ENCODE measurements around the gene HDAC4.
A peak's percentile ranks its signal among the peaks of the same experiment; 100 is the strongest.
"Not testable (repeated sequence)": the region's sequence is repeated elsewhere in the genome, so short reads cannot be mapped to it uniquely, and the experiment has no call there.

The HDAC4 gene

DNA sequence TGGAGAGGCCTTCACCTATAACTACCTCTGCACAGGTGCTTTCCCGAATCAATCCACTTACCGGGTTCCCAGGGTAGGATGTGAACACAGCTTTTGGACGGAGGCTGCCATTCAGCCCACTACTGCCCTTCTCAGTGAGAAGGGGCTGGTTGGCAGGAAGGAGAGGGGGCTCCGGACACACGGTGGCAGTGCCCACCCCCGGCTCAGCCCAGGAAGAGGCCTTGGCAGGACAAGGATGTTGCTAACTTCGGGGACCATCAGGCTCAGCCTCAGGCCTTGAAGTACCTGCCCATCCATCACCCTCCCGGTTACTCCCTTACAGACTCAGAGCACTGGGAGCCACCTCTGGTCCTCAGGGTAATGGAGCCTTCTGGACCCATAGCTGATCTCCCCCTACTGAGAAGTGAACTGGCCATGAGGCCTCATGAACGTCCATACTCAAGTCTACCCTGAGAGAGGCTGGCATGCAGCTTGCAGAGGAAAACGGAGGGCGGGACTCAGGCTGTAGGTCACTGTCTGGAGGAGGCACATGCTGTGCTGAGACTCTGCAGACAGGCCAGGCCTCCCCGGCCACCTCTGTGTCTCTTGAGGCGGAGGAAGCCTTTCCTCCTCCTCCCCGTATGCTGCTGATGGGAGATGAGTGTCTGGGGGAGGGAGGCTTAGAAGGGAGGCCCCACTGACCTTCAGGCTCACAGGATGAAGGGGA, 361.9 kb downstream of the HDAC4 start:
- DNase-seq = no peak

DNA sequence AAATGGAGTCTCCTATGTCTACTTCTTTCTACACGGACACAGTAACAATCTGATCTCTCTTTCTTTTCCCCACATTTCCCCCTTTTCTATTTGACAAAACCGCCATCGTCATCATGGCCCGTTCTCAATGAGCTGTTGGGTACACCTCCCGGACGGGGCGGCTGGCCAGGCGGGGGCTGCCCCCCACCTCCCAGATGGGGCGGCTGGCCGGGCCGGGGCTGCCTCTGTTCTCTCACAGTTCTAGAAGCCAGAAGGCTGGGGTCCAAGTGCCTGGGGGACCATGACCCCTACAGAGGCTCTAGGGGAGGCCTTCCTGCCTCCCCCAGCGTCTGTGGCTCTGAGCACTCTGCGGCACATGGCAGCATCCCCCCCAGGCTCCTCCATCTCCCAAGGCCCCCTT, 362.5 kb downstream of the HDAC4 start:
- DNase-seq = not testable (repeated sequence)

DNA sequence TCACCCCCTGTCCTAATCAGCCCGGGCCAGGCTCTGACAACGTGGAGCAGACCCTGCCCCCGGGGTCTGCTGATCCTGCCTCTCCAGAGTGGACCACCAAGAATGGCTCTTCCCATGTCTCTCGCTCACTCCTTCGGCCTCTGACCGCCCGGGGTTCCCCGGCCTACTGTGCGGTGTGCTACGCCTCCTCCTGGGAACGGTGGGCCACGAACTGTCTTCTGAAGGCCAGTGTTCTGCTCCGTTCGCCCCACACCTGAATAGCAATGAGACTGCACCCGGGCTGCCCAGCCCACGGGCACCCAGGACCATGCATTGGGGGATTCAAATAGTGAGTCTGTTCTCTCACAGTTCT, 363.3 kb downstream of the HDAC4 start:
- no peak for DNase-seq

DNA sequence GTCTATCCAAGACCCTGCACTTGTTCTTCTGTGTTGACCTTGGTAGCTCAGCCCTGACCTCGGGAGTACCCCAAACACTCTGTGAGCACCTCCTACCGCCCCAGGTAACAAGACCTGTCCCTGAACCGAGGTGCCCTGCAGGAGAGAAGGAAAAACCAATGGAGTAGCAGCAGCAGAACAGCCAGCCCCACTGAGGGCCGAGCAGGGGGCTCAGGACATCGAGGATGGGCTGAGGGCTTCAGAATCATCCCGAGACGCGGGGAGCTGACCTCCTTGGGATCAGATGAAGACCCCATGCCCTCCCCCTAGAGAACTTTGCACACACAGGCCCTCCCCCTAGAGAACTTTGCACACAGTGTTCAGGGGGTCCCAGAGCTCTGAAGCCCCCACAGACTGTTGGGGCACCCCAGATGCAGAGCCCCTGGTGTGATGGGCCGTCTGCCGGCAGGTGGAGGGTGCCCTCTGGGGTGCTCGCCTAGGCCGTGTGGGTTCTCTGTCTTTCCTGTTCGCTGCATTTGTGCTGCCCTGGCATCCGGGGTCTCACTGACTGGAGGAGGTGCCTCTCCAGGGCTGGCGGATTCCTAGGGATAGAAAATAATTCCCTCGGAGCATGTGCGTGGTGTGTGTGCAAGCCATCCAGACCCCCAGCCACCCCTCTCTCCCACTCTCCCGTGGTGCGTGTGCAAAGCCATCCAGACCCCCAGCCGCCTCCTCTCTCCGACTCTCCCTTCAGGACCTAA, 363.8 kb downstream of the HDAC4 start:
- no peak for DNase-seq

DNA sequence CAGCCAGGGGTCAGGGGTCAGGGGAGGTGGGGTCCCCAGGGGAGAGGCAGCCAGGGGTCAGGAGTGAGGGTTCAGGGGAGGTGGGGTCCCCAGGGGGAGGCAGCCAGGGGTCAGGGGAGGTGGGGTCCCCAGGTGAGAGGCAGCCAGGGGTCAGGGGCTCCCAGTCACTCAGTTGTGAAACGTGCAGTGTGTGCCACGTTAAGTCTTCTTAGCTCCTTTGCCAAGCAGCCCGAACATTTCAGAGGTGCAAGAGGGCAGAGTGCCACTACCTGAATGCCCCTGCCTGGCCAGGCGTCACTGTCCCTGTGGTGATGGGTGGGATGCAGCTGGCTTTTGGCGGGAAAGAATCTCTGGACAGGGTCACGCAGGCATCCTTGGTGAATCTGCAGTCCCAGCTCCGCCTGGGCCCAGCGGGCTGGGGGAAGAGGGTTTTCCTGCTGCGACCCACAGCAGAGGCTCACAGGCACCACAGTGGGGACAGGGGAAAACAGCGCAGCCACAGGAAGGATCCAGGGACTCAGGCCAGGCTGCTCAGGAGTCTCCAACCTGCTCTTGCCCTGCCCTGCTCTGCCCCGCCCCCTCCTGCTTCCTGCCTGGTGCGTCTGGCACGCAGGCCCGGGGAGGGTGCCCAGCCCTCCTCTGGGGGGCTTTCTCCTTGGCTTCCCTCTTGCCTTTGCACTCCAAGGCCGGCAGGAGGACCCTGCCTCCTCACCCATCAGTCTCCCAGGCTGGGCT, 364.7 kb downstream of the HDAC4 start:
- no peak for DNase-seq

DNA sequence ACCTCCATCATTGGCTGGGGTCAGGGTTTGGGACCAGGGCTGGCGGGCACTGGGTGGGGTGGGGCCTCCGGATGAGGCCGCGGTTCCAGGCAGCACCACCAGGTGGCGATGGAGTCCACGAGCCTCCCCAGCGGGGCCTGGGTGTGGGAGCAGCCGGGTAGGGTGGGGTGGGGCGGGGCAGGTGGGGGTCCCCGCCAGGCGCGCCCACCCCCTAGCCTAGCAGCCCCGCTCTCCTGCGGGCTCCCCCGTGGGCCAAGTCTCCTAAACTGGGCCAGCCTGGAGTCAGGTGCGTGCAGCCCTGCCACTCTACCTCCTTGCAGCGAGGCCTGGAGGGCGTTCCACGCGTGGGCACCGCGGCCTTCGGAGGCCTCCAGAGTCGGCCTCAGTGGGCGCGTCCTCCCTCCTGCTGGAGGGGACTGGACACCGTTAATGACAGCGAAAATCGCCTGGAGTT, 365.4 kb downstream of the HDAC4 start:
- DNase-seq = no peak

DNA sequence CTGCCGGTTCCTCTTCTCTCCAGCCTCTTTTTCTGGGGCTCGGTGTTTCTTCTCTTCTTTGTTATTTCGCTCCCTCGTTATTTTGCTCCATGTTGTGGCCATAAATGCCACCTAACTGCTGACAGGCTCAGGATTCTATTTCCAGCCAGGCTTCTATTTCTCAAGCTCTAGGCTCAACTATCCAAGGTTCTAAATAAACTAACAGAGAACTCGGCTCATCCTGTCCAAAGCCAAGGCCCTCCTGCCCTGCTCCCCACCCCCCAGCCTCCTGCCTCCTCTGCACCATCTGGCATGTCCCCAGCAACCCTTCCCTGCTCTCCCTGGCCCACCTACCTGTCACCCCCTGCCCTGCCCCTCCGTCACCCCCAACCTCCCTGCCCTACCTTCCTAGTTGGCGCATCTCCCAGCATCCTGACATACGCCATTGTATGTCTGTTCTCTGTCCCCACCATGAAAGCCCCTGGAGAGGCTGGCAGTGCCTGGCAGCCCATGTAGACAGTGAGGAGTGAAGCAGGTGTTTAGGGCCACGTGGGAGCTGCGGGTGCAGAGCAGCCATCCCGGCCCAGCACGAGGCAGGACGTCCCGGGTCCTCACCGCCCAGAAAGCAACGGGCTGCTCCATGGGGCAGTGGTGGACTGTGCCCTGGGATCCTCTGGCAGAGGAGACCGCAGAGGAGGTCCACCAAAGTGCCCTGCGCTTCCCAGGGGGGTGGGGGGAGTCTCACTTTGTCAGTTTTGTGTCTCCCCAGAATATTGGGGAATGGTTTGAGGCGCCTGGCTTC, 366.1 kb downstream of the HDAC4 start:
- DNase-seq = no peak

DNA sequence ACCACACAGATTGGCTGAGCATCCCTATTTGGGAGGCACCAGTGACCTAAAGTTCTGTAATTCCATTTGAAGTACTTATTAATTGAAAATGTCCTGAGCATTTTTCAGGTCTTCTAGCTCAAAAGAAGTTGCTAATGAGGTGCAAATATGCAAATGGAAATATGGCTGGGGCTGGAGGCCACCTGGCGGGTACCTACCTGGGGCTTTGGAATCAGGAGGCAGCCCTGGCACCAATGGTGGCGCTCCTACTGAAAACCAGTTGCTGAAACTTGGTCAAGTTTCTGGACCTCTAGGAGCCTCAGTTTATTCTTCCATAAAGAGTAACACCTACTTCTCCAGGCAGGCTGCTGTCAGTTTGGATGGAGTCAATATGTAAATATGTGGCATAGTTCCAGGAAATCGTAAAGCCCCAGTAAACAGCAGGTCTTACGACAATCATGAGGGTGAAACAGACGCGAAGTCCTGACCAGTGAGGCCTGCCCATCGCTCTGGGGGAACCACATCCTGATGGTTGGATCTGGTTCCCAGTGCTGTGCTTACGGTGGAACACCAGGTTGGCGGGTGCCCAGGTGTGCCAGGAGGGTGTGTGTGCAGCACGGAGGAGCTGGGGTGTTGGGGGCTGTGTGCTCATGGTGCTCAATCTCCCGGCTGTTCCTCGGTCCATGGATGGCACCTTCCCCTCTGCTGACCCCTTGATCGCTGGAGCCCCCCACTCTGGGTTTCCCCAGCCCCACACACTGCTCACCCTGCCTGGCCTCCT, 366.8 kb downstream of the HDAC4 start:
- DNase-seq = no peak

DNA sequence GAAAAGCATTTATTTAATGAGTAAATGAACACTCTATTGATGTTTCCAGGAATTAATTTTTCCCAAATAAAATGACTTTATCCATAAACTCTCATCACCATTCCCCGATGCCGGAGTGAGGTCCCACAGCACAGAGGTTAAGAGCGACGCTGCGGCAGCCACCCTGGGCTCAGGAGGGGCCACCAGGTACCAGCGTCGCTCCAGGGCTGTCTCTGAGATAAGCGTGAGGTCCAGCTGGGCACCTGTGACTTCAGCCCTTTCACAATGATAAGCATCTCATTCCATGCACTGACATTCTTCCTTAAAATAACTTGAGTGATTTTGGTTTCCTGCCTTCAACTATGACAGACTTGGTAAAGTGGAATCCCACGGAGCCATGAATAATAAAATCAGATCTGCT, 370.9 kb downstream of the HDAC4 start:
- no peak for DNase-seq

DNA sequence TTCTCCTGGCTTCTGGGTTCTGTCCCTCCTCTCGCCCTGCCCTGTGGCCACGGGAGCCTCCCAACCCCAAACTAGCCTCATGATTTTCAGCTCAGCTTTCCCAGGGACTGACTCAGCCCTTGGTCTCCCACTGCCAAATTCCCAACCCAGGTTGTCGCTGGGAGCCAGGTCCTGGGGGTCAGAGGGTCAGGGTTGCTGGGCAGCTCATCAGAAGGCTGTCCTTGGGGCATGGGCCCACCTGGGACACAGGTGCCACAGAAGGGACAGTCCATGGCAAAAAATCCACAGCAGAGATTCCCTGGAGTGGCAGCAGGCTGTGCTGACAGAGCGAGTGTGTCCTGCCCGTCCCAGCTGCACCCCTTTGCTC, 372.6 kb downstream of the HDAC4 start:
- DNase-seq = no peak

DNA sequence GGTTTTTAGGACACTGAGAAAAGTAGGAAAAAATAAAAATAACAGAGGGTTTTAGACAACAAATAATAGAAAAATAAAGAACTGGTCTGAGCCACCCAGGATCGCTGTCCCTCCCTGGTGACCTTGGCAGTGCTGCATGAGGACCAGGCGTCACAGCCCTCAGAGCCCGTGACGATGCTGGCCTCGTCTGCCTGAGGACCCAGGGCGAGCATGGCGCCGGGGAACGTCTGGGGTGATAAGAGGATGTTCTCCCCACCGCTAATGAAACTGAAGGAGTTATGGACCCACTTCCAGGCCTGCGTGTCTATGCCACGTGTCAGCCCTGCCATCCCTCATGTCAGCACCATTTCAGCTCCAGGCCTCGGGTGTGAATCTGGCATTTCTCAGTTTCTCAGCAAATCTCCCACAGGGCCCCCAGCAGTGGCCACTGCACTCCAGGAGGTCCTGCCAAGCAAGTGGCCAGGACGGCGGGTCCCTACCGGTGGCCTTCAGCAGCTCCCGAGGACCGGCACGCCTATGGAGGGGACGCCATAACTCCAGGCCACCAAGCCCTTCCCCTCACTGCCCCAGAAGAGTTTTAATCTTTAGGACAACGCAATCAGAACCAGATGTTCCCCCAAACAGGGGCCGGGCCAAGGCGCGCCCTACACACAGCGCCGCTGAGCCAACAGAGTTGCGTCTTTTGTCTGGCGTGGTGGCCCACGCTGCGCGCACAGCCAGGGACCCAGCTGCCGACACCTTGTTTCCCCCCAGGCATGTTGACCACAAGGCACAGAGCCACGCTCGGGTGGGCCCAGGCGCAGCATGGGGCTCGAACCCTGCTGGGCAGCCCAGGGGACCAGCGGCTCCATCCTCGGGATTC, 373.2 kb downstream of the HDAC4 start:
- DNase-seq = no peak

DNA sequence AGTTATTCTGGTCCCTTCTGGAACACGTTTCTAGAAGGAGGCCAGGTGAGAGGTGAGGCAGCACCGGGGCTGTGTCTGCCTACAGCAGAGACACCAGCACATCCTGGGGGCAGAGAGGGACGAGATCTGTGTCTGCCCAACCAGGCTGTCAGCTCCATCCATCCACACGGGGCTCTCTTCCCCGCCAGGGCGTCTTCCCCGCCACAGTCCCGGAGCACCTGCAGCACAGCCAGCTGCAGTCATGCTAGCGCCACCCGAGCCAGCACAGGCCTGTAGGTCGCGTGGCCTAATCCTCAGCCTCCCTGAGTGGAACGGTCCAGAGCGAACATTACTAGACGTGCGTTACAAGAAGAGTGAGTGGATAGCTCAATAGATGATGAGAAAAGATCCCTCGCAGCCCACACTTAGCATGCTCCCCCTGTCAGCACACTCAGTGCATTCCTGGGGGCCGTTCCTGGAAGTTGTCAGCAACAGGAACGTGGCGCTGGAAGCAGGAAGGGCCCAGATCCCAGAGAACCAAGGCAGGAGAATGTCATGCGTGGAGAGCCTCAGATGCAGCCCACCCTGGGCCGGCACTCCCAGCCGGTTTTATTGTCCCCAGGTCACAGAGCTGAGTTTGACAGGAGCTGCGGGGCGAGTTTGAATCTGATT, 374.0 kb downstream of the HDAC4 start:
- peak; percentile 29 for DNase-seq

DNA sequence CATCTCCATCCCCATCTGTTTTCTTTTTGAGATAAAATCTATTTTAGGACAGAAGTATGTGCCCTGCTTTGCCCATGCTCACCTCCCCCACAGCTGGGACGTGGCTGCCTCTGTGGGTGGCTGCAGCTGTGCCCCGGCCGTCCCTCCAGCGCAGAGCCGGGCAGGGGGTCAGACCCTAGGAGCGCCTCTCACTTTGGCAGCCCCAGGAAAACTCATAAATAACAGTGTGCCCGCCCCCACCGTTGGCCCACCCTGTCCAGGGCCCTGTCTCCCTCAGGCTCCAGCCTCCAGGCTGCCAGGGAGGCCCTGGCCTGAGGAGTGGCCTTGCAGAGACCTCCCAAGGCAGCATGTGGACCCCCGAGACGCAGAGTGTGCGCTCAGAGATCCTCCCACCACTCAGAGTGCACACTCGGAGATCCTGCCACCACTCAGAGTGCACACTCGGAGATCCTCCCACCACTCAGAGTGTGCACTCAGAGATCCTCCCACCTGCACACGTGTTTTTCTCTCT, 374.8 kb downstream of the HDAC4 start:
- no peak for DNase-seq

DNA sequence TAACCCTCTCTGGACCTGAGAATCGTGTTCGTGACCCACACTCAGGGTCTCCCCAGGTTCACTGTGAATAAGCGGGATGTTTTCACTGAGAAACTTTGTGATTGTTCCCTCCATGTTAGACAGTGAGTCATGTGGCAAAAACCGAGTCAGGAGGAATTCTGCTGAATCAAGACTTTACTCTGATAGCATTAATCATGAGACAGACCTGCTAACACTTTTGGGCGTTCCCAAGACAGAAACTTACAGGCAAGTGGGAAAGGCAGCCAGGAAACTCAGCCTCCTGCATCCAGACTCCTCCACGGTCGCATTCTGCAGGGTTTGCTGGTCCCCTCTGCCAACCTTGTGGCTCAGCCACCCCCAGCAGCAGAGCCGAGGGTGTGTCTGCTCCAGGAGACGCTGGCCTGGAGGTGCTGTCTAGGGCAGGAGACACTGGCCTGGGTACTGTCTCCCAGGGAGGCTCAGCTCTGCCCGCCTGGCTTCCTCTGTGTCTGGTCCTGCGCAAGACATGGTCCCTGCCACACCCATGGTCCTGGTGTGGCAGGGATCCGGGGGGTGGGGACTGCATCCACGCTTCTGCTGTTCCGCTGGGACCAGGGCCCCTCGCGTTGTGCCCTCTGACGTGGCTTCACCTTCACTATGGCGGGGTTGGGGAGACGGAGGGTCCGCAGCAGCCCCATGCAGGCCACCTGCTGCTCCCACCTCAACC, 375.6 kb downstream of the HDAC4 start:
- peak; percentile 77 for DNase-seq

DNA sequence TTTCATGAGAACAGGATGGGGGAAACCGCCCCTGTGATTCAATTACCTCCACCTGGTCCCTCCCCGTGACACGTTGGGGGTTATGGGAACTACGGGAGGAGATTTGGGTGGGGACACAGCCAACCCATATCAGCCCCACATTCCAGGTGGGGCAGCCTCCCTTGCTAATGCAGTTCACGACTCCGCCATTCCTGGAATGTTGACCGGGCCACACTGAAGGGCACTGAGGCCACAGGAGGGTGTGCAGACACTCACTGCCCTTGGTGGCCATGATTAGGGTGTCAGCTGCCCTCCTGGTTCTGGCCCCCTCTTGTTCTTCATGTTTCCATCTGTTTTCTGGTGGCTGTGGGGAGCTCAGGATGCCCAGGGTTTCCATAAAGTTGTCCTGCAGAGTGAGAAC, 376.6 kb downstream of the HDAC4 start:
- DNase-seq = no peak

DNA sequence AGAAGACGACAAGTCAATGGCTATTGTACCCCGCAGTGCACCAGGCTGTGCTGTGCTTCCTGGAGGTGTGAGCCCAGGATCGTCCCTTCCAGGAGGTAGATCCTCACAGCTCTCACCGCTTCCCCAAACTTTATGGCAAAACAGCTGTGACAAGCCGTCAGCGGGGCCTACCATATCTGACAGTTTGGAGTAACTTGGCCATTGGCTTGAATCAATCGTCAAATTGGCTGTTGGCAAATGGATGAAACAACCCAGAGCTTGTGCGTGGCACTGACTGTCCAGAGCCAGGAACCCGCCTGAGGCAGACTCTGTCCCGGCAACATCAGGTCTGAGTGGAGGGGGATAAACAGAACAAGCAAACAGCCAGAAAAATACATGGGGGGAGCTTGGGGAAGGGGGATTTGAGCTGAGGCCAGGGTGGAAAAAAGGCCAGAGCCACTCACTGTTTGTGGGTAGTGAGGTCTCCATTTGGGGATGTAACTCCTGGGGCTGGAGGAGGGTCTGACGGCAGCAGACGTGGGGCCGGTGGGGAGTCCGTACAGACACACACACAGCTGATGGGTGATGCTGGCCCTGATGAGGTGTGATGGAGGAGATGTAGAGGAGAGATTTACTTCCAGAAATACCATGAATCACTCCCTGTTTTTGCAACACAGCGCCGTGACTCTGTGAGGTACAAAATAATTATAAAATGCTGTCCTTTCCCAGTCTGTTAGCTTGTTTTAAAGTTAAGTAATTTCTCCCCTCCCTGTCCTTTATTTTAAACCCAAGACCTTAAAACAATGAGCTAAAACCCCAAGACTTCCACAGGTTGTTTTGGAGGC, 378.2 kb downstream of the HDAC4 start:
- DNase-seq = no peak

DNA sequence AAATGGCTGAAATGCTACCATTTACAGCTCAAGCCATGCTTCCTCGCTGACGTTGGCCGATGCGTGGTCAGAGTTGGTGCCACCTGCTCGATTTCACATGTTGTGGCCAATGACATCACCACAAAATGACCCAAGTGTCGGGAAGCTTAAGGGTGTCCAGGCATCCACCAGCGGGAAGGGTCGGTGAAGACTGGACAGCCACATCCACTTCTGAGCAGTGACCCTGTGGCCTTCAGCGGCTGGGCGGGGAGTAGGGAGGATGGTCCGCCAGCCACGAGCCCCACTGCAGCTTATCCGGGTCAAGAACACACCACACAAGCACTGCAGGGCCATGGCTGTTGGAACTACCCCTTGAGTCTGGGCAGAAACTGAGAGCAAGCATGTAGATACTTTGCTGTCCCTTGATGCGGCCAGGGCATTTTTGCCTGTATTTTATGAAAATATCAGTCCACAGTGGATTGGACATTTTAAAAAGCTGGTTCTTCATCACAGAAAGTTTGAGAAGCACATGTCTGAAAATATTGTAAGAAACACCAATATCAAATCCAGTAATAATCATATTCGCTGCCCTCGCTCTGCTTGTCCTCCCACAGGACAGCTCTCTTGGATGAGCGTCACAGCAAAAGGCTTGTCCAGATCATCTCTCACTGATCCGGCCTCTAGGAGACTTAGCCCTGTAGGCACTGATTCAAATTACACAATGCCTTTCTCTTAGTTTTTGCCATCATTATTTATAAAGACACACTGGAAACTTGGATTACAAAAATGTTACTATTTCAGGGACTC, 379.0 kb downstream of the HDAC4 start:
- DNase-seq = no peak

DNA sequence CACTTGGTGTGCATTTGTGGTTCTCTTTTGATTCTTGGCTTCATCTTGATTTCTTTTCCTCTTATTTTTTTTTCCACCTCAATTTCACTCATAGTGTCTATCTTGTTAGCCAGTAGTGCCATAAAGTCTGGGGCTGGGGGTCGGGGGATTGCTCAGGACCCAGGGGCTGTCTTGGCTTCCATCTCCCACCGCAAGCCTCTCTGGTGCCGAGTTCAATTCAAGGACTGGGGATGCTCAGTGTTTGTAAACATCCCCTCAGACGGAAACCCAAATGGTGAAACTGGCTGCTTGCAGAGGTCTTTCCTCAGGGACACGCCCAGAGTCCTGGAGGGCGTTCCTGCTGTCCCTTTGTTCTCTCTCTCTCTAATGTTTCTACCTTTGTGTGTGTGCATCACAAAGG, 379.6 kb downstream of the HDAC4 start:
- no peak for DNase-seq

Measured in fibroblast of skin of abdomen (primary cell).